ENCODE measurements around the gene EFCAB3.
"Not testable (repeated sequence)": the region's sequence is repeated elsewhere in the genome, so short reads cannot be mapped to it uniquely, and the experiment has no call there.

The EFCAB3 gene

GRCh38 chr17:62444063-62444462 lies 63.7 kb downstream of the EFCAB3 start:
- no peak overlapping the region for H3K4me3 ChIP-seq (ENCODE audit: low read depth, low read length)
- TF ChIP-seq CTCF (IDR thresholded peaks at IDR 0.05; ENCODE audit: insufficient read depth, low read length, missing control alignments) = no peak
- ChIA-PET POLR2A (no interaction called here), CTCF (no interaction called here)
- DNase-seq (ENCODE audit: low read depth, low spot score) = no peak

- CTCF ChIA-PET; DNase-seq (ENCODE audit: low read depth, low spot score); H3K4me3 ChIP-seq (ENCODE audit: low read depth, low read length); POLR2A ChIA-PET: not testable (repeated sequence)
These were observed 65.4 kb downstream of the EFCAB3 start for GRCh38 chr17:62445791-62446190.

- DNase-seq (ENCODE audit: low read depth, low spot score); CTCF ChIA-PET; POLR2A ChIA-PET; H3K4me3 ChIP-seq (ENCODE audit: low read depth, low read length): not testable (repeated sequence)
These were observed 71.8 kb downstream of the EFCAB3 start for GRCh38 chr17:62452195-62452594.

DNA sequence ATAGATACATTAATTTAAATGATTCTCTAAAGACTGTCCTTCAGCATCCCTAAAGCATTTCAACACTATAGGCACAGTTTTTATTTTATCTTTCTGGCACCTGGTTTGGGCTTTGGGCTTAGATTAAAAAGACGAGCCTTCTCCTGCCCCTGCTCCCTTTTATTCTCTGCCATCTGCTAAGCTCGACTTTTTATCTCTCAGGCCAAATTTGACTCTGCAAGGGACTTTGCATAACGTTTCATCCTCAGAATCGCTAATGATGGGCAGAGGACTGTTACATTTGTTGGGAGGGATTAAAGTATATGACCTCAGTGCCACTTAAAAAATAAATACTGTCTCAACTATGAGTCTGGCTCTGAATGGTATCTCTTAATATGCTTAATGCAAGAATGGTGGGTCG lies 72.7 kb downstream of the EFCAB3 start:
- POLR2A ChIA-PET; DNase-seq (ENCODE audit: low read depth, low spot score); H3K4me3 ChIP-seq (ENCODE audit: low read depth, low read length); CTCF ChIA-PET: not testable (repeated sequence)

DNA sequence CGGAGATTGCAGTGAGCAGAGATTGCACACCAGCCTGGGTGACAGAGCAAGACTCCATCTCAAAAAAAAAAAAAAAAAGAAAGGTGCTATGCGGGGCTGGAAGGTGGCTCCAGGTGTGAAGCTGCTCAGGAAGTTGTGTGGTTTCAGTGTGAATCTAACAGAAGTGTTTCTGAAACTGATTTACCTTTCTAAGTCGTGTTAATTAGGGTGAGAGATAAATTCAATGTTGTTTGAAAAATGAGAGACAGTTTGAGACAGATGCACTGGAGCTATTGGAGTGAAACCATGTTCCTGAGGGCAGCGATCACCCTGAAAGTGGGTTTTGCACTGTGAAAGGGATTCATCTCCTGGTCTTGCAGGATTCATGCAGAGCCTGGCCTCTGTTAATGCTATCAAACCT lies 73.3 kb downstream of the EFCAB3 start:
- CTCF ChIA-PET = not testable (repeated sequence)

DNA sequence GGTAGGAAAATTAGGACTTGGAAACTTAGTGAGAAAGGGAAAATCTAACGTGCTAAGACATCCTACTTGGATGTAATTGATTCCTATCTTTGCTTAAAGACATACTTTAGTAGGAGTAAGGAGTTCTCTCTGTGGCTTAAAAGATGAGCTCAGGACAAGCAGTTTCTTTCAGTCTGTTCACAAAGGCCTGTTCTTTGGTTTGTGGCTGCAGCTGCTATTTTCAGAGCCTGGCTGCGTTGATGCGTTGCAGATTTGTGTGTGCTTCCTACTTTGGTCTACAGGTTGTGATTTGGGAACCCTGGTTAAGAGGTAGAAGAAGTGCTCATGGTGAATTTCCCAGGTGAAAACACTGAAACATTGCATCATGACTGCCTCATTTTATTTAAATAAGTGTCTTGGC lies 73.8 kb downstream of the EFCAB3 start:
- CTCF ChIA-PET; POLR2A ChIA-PET; H3K4me3 ChIP-seq (ENCODE audit: low read depth, low read length): not testable (repeated sequence)

More for the DNA sequence above, 73.3 kb downstream of the EFCAB3 start:
- DNase-seq (ENCODE audit: low read depth, low spot score); H3K4me3 ChIP-seq (ENCODE audit: low read depth, low read length); POLR2A ChIA-PET: not testable (repeated sequence)

GRCh38 chr17:62456016-62456415 lies 75.7 kb downstream of the EFCAB3 start:
- no peak overlapping the region for H3K4me3 ChIP-seq (ENCODE audit: low read depth, low read length)
- TF ChIP-seq CTCF (IDR thresholded peaks at IDR 0.05; ENCODE audit: insufficient read depth, low read length, missing control alignments) = no peak
- CTCF ChIA-PET = no interaction called here
- POLR2A ChIA-PET = no interaction called here
- DNase-seq (ENCODE audit: low read depth, low spot score) = no peak

More for the DNA sequence above, 73.8 kb downstream of the EFCAB3 start:
- DNase-seq (ENCODE audit: low read depth, low spot score) = not testable (repeated sequence)

- CTCF ChIA-PET; H3K4me3 ChIP-seq (ENCODE audit: low read depth, low read length); POLR2A ChIA-PET; DNase-seq (ENCODE audit: low read depth, low spot score): not testable (repeated sequence)
These were observed 78.1 kb downstream of the EFCAB3 start for GRCh38 chr17:62458483-62458882.

- H3K4me3 ChIP-seq (ENCODE audit: low read depth, low read length); POLR2A ChIA-PET; DNase-seq (ENCODE audit: low read depth, low spot score); CTCF ChIA-PET: not testable (repeated sequence)
These were observed 84.1 kb downstream of the EFCAB3 start for GRCh38 chr17:62464422-62464821.

GRCh38 chr17:62465271-62465670 lies 84.9 kb downstream of the EFCAB3 start:
- H3K4me3 ChIP-seq (ENCODE audit: low read depth, low read length); DNase-seq (ENCODE audit: low read depth, low spot score); CTCF ChIA-PET; POLR2A ChIA-PET: not testable (repeated sequence)

All from AG04449 (cell line).